Activated CD4-positive, alpha-beta T cell treated with anti-CD3 and anti-CD28 coated beads, Interleukin-2, amount 10 ng/mL, durations not matched to agents 24 days and 14 days (primary cell): ENCODE results near the gene XPA. TPM values are rescaled to one million over a fixed set of nuclear protein-coding genes. Genes with fewer than 3 reads are reported as not detected.

ENCODE experiments used
- DNase-seq: peaks from one replicate; pipeline ENCODE4 v3.0.0; 2022
- H3K27ac Mint-ChIP-seq: one replicate; pipeline ENCODE4 v1.8.0; 2022; ENCODE audit warnings: mild to moderate bottlenecking, mixed read lengths
- H3K27me3 Mint-ChIP-seq: one replicate; pipeline ENCODE4 v1.8.0; 2022; ENCODE audit warnings: mixed read lengths
- H3K36me3 Mint-ChIP-seq: one replicate; pipeline ENCODE4 v1.8.0; 2022; ENCODE audit warnings: low read depth, mild to moderate bottlenecking, mixed read lengths
- H3K4me1 Mint-ChIP-seq: one replicate; pipeline ENCODE4 v1.8.0; 2021; ENCODE audit warnings: mixed read lengths
- H3K4me3 Mint-ChIP-seq: one replicate; pipeline ENCODE4 v1.8.0; 2022; ENCODE audit warnings: mild to moderate bottlenecking, moderate library complexity, mixed read lengths
- H3K9me3 Mint-ChIP-seq: one replicate; pipeline ENCODE4 v1.8.0; 2021; ENCODE audit warnings: mixed read lengths
- intact Hi-C: fragments of 100-400 bp; cut with micrococcal nuclease; formaldehyde crosslinking; loops from one replicate; pipeline ENCODE4 v1.15.1; 2023
- total RNA-seq: library from RNA; stranded (reverse); gene quantifications from 2 replicates; pipeline ENCODE4 v1.2.3, GENCODE V29; 2022

XPA gene
- total RNA-seq, 1 donor from 2014 or later, result 8.9 TPM

GRCh38 chr9:97660847-97661246 is 36.3 kb downstream of the XPA start:
- no peak overlapping the region for H3K4me3 Mint-ChIP-seq
- H3K36me3 Mint-ChIP-seq, result peaks cover 82% of the 10 kb centered on the region
- no peaks in the 10 kb centered on the region for H3K9me3 Mint-ChIP-seq
- H3K4me1 Mint-ChIP-seq, result peaks cover 9% of the 10 kb centered on the region
- H3K27ac Mint-ChIP-seq, result no peak overlapping the region
- intact Hi-C loops, result loop anchor here (10.0 kb wide), 1 partner anchor 344 kb away; no protein-coding TSS in a partner anchor
- no peaks in the 10 kb centered on the region for H3K27me3 Mint-ChIP-seq
- no peak for DNase-seq

- H3K36me3 Mint-ChIP-seq, result peaks cover 83% of the 10 kb centered on the region
- H3K9me3 Mint-ChIP-seq, result no peaks in the 10 kb centered on the region
- H3K27ac Mint-ChIP-seq, result peak overlapping the region; percentile 12
- no peaks in the 10 kb centered on the region for H3K27me3 Mint-ChIP-seq
- DNase-seq, result no peak
- H3K4me3 Mint-ChIP-seq, result no peak overlapping the region
- intact Hi-C loops, result loop anchor here (10.0 kb wide), 1 partner anchor 344 kb away; no protein-coding TSS in a partner anchor
- H3K4me1 Mint-ChIP-seq, result peaks cover 8% of the 10 kb centered on the region
Measured at GRCh38 chr9:97660340-97660739, 36.8 kb downstream of the XPA start.

GRCh38 chr9:97659771-97660170 is 37.4 kb downstream of the XPA start:
- Mint-ChIP-seq H3K27me3 (no peaks in the 10 kb centered on the region), H3K9me3 (no peaks in the 10 kb centered on the region), H3K27ac (no peak overlapping the region), H3K4me3 (no peak overlapping the region), H3K36me3 (peaks cover 83% of the 10 kb centered on the region), H3K4me1 (peaks cover 8% of the 10 kb centered on the region)
- DNase-seq, result no peak
- intact Hi-C loops, result loop anchor here (10.0 kb wide), 1 partner anchor 345 kb away; no protein-coding TSS in a partner anchor

GRCh38 chr9:97658707-97659106 is 38.4 kb downstream of the XPA start:
- Mint-ChIP-seq H3K36me3 (peaks cover 80% of the 10 kb centered on the region), H3K27me3 (no peaks in the 10 kb centered on the region), H3K4me1 (peaks cover 4% of the 10 kb centered on the region), H3K27ac (no peak overlapping the region), H3K4me3 (no peak overlapping the region), H3K9me3 (no peaks in the 10 kb centered on the region)
- intact Hi-C loops, result no loop called here
- no peak for DNase-seq

GRCh38 chr9:97651646-97652045 is 45.5 kb downstream of the XPA start:
- H3K36me3 Mint-ChIP-seq, result peaks cover 55% of the 10 kb centered on the region
- no peak overlapping the region for H3K4me3 Mint-ChIP-seq
- H3K27me3 Mint-ChIP-seq, result no peaks in the 10 kb centered on the region
- intact Hi-C loops, result no loop called here
- DNase-seq, result no peak
- H3K27ac Mint-ChIP-seq, result no peak overlapping the region
- H3K9me3 Mint-ChIP-seq, result no peaks in the 10 kb centered on the region
- H3K4me1 Mint-ChIP-seq, result peaks cover 5% of the 10 kb centered on the region

- no peaks in the 10 kb centered on the region for H3K27me3 Mint-ChIP-seq
- no peak for DNase-seq
- H3K36me3 Mint-ChIP-seq, result peaks cover 47% of the 10 kb centered on the region
- intact Hi-C loops, result no loop called here
- no peak overlapping the region for H3K4me3 Mint-ChIP-seq
- no peak overlapping the region for H3K27ac Mint-ChIP-seq
- H3K9me3 Mint-ChIP-seq, result no peaks in the 10 kb centered on the region
- H3K4me1 Mint-ChIP-seq, result peaks cover 9% of the 10 kb centered on the region
Measured at GRCh38 chr9:97647996-97648395, 49.1 kb downstream of the XPA start.

GRCh38 chr9:97645720-97646119 is 51.4 kb downstream of the XPA start:
- Mint-ChIP-seq H3K9me3 (no peaks in the 10 kb centered on the region), H3K36me3 (peaks cover 48% of the 10 kb centered on the region), H3K4me1 (peaks cover 10% of the 10 kb centered on the region), H3K27ac (no peak overlapping the region), H3K27me3 (no peaks in the 10 kb centered on the region), H3K4me3 (no peak overlapping the region)
- intact Hi-C loops, result no loop called here
- DNase-seq, result no peak

- no peak for DNase-seq
- no peak overlapping the region for H3K27ac Mint-ChIP-seq
- intact Hi-C loops, result no loop called here
- H3K27me3 Mint-ChIP-seq, result no peaks in the 10 kb centered on the region
- no peak overlapping the region for H3K4me3 Mint-ChIP-seq
- H3K4me1 Mint-ChIP-seq, result peaks cover 36% of the 10 kb centered on the region
- H3K9me3 Mint-ChIP-seq, result no peaks in the 10 kb centered on the region
- peaks cover 51% of the 10 kb centered on the region for H3K36me3 Mint-ChIP-seq
Measured at GRCh38 chr9:97640325-97640724, 56.8 kb downstream of the XPA start.

GRCh38 chr9:97638666-97639065 is 58.5 kb downstream of the XPA start:
- Mint-ChIP-seq H3K4me3 (no peak overlapping the region), H3K27me3 (no peaks in the 10 kb centered on the region), H3K4me1 (peaks cover 42% of the 10 kb centered on the region), H3K9me3 (no peaks in the 10 kb centered on the region), H3K36me3 (peaks cover 47% of the 10 kb centered on the region), H3K27ac (no peak overlapping the region)
- intact Hi-C loops, result loop anchor here (10.0 kb wide), 1 partner anchor 166 kb away; no protein-coding TSS in a partner anchor
- DNase-seq, result no peak

- no peak for DNase-seq
- Mint-ChIP-seq H3K9me3 (no peaks in the 10 kb centered on the region), H3K36me3 (peaks cover 39% of the 10 kb centered on the region), H3K4me3 (peak overlapping the region; percentile 47), H3K27ac (no peak overlapping the region), H3K4me1 (peaks cover 42% of the 10 kb centered on the region), H3K27me3 (no peaks in the 10 kb centered on the region)
- intact Hi-C loops, result loop anchor here (10.0 kb wide), 1 partner anchor 168 kb away; no protein-coding TSS in a partner anchor
Measured at GRCh38 chr9:97636903-97637302, 60.2 kb downstream of the XPA start.

- no peaks in the 10 kb centered on the region for H3K27me3 Mint-ChIP-seq
- H3K27ac Mint-ChIP-seq, result peak overlapping the region; percentile 99
- H3K9me3 Mint-ChIP-seq, result no peaks in the 10 kb centered on the region
- no peak for DNase-seq
- peaks cover 28% of the 10 kb centered on the region for H3K36me3 Mint-ChIP-seq
- peak overlapping the region; percentile 95 for H3K4me3 Mint-ChIP-seq
- intact Hi-C loops, result loop anchor here (10.0 kb wide), 1 partner anchor 170 kb away; no protein-coding TSS in a partner anchor
- peaks cover 46% of the 10 kb centered on the region for H3K4me1 Mint-ChIP-seq
Measured at GRCh38 chr9:97635026-97635425, 62.1 kb downstream of the XPA start.

- no peaks in the 10 kb centered on the region for H3K9me3 Mint-ChIP-seq
- H3K4me1 Mint-ChIP-seq, result peaks cover 46% of the 10 kb centered on the region
- H3K27me3 Mint-ChIP-seq, result no peaks in the 10 kb centered on the region
- intact Hi-C loops, result loop anchor here (1.0 to 10.0 kb wide), 7 partner anchors 63 to 780 kb away; partner anchors contain the start of genes ANP32B, TBC1D2, TRMO and XPA
- peak; percentile 77 for DNase-seq
- peak overlapping the region; percentile 99 for H3K27ac Mint-ChIP-seq
- peak overlapping the region; percentile 95 for H3K4me3 Mint-ChIP-seq
- peaks cover 28% of the 10 kb centered on the region for H3K36me3 Mint-ChIP-seq
Measured at GRCh38 chr9:97633859-97634490, 63.2 kb downstream of the XPA start.

- Mint-ChIP-seq H3K36me3 (peaks cover 23% of the 10 kb centered on the region), H3K9me3 (no peaks in the 10 kb centered on the region), H3K27ac (peak within 1 kb of the TSS; percentile 99), H3K4me1 (peaks cover 40% of the 10 kb centered on the region), H3K4me3 (peak within 1 kb of the TSS; percentile 95), H3K27me3 (no peaks in the 10 kb centered on the region)
- DNase-seq, result peak; percentile 99
- intact Hi-C loops, result loop anchor here (1.0 to 10.0 kb wide), 7 partner anchors 64 to 779 kb away; partner anchors contain the start of genes ANP32B, TBC1D2, TRMO and XPA
Measured at GRCh38 chr9:97632985-97633858, 63.9 kb downstream of the XPA start, which contains the start of the genes NCBP1 and TSTD2. Gene NCBP1 (plus strand): TSS chr9:97633821. CDS start chr9:97633882, 61 bp downstream. Gene TSTD2 (minus strand): TSS chr9:97633368. CDS start chr9:97627562, 5,806 bp downstream.
